ENCODE results near the gene FGF5.
"Not testable (repeated sequence)": the region's sequence is repeated elsewhere in the genome, so short reads cannot be mapped to it uniquely, and the experiment has no call there.

Gene FGF5, protein sequence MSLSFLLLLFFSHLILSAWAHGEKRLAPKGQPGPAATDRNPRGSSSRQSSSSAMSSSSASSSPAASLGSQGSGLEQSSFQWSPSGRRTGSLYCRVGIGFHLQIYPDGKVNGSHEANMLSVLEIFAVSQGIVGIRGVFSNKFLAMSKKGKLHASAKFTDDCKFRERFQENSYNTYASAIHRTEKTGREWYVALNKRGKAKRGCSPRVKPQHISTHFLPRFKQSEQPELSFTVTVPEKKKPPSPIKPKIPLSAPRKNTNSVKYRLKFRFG

DNA sequence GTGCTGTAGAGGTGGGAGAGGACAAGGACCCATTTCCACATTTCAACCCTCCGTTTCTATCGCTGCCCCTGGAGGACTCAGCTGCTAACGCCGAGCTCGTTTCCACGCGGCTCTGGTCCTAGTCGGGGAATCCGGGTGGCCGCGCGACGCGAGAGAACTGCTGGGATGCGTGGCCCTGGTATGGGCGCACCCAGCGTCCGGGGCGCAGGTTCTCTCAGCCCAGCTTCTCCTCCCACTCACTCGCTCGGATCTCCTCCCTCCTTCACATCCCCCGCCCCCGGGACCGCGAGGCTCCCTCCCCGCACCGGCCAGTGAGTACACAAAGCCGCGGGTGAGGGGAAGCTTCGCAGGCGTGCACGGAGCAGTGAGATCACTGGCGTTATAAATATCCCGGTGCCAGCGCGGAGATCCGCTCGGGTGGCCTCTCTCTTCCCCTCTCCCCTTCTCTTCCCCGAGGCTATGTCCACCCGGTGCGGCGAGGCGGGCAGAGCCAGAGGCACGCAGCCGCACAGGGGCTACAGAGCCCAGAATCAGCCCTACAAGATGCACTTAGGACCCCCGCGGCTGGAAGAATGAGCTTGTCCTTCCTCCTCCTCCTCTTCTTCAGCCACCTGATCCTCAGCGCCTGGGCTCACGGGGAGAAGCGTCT lies at the start of gene FGF5:
FGF5 (plus strand) TSS at position 412 of the 649 bp plus-strand sequence; CDS start at position 573, 161 bp downstream.
- DNase-seq (ENCODE audit: low read depth) = peak; percentile 5

DNA sequence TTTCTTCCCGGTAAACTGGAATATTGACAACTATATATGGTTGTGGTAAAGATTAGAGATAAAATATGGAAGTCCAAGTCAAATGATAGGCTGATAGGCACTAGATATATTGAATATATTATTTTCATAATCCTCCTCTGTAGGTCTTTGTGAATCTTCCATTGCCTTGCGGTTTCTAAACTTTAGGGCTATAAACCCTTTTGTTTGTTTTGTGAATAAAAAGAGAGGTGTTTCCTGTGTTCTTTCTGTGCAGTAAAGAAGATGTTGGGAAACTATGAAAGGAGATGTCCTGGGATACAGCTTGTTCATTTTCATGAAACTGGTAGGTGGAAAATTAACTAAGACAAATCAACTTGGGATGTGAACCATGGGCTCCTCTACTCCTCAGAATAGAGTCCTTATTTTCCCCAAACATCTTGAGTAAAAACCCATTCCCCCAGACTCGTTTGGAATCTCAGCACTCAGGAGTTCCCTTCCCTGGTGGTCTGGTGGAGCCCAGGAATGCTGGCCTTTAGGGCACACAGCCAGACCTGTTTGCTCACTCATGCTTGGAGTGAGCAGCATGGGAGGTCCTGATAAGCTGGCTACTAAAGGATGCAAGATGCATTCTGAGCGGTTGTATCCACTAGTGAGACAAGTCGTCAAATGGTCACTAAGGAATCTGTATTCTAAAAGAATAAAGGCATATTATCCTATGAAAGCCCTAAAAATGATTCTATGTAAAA lies 47.0 kb upstream of the FGF5 start:
- DNase-seq (ENCODE audit: low read depth) = no peak

DNA sequence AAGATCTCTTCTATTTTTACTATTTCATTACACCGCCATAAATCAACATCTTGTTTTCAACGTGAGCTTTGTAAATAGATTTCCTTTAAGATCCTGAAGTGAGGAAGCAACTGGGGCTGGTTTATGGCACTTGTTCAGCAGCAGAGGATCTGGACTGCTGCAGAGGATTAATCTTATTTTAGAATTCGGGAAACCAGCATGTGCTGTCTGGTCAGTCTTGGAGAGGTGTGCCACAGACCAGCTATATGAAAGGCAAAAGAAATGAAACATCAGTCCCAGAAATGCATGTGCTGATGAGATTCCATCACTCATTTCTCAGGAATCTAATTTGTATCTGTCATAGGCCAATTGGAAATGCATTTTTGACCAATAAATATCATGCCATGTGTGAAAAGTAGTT lies 45.8 kb upstream of the FGF5 start:
- DNase-seq (ENCODE audit: low read depth) = no peak

DNA sequence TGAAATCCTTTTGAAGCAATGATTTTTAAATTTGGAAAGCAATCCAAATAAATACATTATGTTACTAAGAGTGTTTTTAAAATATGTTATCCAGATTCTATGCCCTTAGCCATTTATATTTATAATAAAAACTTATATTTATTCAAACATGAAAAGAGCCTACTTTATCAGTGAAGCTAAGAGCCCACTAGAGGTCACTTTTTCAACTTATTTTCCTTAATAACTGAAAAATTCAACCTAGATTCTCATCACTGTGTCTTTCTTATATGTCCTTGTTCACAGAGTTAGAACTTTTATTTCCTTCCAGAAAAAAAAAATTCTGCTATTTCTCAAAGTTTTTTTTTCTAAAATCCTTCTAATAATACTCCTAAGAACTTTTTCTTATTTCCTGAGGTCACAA lies 45.3 kb upstream of the FGF5 start:
- DNase-seq (ENCODE audit: low read depth) = no peak

DNA sequence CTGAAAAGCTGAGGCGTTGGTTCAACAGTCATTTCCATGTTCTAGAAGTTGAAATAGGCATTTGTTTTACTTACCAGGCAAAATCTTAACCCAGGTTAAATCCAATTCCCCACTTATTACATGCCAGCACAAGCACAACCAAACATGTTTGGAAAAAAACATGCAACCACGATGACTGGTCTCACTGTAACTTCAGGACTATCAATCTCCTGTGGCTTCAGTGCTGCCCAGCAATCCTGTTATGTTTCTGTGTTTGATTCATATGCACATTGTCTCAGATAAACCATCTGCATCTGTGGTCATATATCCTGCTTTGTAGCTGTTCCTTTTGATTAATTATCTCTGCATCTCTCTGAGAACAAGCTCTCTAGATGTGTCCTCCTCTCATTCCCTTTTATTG lies 40.9 kb upstream of the FGF5 start:
- DNase-seq (ENCODE audit: low read depth) = no peak

DNA sequence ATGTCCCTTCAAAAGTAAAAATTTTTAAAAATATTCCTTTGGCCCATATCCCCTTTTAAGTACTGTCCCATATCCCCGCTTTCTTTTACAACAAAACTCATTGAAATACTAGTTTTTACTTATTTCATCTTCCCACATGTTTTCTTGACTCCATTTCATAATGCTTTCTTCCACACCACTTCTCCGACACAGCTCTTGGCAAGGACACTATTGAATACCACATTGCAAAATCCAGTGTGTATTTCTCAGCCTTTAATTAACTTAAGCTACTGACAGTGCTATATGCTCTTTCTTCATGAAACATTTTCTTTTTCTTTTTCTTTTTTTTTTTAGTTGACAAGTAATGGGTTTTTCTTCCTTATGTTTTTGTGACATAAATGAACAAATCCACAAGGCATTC lies 40.4 kb upstream of the FGF5 start:
- DNase-seq (ENCODE audit: low read depth) = no peak

DNA sequence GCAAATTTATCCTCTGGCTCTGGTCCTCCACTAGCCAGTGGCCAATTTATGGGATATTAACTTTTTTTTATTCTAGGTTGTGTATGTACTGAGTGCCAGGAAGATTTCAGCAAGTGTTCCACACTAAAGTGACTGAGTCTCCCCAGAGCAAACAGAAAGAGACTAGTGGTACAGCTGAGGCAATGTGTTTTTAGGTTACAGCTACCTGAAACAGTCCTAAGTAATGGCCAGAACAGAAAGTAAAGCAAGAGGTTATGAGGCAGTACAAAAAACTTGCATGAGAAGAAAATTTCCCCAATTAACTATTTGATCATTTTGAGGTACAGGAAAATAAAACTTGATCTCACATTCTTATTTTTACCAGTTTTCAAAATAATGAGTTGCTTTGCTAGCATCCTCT lies 38.0 kb upstream of the FGF5 start:
- DNase-seq (ENCODE audit: low read depth) = no peak

DNA sequence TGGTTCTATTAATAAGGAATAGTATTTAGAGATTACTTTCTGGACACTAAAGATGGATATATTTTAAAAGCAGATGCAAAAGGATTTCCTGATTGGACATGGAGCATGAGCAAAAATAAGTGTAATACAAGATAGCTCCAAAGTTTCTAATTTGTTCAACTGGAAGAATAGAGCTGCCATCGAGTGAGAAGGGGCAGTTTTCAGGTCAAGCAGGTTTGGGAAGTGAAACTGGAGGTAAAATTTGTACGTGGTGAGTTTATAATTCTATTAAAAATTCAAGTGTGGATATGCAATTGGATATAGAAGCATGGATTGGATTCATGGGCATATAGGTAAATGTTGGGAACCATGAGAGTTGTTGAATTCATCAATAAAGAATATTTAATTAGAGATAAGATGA lies 37.3 kb upstream of the FGF5 start:
- no peak for DNase-seq (ENCODE audit: low read depth)

DNA sequence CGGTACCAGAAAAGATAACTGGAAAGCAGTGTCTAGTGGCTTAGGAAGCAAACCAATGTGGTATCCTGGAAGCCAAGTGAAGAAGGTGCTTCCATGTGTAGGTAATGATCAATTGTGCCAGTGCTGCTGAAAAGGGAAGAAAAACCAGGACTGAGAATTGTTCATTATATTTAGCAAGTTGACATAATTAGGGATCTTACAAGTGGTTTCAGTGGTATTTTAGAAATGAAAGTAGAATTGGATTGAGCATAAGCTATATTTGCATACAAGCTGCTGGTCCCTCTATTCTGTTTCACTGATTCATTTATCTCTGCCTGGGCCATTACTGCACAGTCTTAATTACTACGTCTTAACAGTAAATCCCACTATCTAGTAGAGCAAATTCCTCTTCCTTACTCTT lies 36.9 kb upstream of the FGF5 start:
- no peak for DNase-seq (ENCODE audit: low read depth)

DNA sequence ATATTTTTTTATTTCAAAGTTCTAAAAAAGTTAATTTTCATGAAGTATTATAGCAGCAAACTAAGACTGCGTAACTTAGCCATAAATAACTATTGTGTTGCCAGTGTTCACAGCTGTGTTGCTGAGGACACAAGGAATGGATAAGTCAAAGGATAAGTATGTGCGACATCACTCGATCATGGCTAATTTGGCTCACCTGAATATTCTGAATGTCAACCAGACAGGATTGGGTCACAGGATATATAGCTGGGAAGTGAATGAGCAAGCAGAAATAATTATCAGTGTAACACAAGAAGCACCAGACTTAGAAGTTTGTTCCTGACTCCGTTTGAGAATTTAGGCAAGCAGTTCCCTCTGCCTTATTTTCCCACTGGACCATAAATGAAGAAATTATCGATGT lies 35.3 kb upstream of the FGF5 start:
- DNase-seq (ENCODE audit: low read depth) = no peak

DNA sequence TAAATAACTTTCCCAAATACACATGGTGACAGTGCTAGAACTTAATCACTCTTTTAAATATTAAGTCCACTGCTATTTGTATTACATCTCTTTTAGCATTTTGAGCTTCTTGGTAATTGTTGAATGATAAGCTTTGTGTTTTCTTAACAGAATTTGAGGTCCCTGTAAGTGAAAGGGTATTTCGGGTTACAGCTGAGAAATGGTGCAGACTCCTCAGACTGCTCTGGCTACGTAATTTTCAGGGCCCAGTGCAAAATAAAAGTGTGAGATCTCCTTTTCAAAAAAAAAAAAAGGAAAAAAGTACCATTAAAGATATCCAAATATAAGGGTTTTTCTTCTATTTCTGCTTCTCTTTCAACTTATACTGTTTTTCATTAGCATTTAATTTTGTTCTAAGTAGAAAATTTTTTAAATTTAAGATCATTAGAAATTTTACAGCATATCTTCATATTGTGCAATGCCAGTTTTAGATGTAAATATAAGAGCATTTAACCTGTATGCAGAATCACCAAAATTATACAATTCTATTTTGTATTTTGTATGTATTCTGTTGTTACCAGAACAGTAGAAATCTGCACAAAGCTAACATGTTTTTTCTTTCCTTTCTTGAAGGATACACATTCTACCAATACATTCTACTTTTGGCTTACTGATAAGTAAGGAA lies 33.6 kb upstream of the FGF5 start:
- no peak for DNase-seq (ENCODE audit: low read depth)

DNA sequence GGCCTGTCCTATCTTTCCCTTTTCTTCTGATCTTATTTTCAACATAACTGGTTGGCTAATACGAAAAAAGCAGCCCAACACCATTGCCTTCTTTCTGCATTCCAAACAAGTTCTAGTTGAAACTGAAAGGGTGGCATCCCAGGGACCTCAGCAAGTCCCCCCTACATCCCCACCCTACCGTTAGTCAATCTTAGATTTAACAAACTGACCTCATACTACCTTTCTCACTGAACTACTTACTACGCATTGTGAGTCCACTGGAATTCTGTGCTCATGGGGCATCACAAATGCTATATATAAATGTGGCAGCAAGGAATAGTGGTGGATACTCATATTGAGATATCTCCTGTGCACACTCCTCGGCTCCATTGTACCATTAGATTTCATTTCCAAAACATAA lies 33.1 kb upstream of the FGF5 start:
- DNase-seq (ENCODE audit: low read depth) = no peak

DNA sequence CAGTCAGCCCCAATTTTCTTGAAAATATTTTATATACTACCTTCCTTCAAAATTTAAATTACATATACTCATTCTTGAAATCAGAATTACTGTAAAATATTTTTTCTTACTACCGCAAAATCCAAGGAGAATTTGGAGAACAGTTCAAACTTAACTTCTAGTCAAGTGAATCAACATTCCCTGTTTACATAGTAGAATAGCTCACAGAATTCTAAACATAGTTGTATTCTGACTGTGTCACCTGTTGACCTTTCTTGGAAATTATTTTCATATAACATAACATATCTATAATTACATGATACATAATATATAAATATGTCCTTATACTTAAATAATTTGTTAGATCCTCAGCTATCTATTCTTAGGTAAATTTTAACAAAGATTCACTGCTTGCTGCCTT lies 31.0 kb upstream of the FGF5 start:
- DNase-seq (ENCODE audit: low read depth) = no peak

DNA sequence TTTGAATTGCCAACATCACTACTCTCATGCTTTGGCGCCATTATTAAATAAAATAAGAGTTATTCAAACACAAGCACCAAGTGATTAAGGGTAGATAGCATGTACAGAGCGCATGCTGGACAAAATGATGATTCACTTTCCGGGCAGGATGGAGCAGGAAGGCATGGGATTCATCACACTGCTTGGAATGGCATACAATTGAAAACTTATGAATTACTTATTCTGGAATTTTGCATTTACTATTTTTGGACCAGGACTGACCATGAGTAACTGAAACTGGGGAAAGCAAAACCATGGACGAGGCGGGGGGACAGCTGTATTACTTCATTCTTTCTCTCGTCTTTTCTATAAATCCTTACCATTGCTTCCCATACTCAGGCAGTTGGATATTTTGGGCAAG lies 28.5 kb upstream of the FGF5 start:
- DNase-seq (ENCODE audit: low read depth) = no peak

DNA sequence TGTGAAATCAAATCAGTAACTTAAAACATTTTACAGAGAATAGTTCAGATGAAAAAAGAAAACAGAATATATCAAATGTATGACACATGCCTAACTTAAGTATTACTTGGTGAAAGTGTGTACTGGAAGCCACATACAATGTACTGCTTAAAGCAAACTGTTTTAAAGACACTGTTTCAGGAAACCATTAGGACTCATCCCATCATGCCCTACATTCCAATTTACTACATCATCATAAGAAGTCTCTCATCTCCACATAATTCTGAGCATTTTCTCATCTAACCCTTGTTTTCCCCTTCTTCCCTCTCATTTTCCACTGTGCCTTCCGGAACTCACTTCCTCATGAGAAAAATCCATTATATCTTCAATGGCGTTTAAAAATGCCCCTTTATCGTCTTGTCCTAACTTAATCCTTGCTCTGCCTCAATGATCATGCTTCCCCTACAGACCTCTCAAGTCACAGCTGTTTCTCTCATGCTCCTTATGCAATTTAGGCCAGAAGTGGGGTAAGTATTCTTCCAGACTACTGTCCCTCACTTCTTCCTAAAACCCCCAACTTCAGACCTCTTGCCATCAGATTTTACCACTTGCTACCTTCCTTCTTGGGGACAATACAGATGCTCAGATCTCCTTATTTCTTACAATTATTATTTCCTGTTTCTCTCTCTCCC lies 26.8 kb upstream of the FGF5 start:
- DNase-seq (ENCODE audit: low read depth) = no peak

DNA sequence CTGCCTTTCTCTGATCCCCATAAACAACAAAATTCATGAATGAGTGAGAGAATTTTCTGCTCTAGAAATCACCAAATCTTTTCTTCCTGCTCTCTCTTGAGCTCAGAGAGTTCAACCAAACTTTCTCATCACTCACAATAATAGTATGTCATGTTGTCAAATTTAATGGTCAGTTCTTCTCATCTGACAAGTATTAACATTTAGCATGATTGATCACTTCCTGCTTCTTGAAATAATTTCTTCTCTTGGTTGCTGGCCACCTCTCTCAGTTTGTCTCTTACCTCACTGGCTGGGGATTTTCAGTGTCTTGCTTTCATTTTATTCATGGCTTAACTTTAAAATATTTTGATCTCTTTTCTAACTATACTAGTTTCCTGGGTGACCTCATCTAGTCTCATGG lies 25.5 kb upstream of the FGF5 start:
- DNase-seq (ENCODE audit: low read depth) = no peak

DNA sequence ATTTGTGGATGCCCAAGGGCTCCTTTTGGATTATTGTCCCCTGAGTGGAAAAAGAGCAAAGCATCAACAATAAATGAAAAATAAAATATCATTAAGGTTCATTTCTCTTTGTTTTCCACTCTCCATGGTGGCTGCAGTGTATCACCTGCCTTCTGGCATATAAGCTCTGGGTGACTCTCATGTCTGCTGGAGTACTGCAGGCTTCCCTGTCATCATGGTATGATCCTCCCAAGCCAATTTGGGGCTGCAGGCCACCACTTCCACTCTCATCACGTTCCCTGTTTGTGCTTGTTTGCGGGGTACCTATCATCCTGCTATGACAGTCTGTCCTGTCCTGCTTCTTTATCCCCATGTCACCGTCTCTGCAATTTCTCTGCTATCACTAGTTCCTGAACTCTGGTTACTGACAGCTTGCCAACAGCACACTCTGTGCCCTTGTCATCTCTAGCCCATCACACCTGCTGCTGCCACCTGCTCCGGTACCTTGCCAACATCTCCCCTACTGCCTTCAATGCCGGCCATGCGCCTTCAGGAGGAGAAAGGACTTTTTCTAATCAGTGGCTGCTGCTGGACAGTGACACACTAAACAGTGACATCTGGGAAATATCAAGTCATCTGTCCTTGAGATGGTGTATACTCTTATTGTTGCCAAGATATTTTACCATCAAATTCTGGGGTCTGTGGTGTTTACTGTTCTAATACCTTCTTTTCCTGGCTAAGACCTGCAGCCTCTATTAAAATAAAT lies 23.0 kb upstream of the FGF5 start:
- DNase-seq (ENCODE audit: low read depth) = no peak

DNA sequence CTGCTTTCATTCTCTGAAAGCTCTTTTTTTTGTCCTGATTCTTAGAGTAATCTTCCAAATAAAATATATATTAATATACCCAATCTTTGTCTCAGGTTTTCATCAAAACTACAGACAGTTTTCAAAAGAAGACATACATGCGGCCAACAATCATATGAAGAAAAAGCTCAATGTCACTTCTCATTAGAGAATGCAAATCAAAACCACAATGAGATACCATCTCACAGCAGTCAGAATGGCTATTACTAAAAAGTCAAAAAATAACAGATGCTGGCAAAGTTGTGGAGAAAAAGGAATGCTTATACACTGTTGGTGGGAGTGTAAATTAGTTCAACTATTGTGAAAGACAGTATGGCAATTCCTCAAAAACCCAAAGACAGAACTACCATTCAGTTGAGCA lies 19.0 kb upstream of the FGF5 start:
- DNase-seq (ENCODE audit: low read depth) = not testable (repeated sequence)

DNA sequence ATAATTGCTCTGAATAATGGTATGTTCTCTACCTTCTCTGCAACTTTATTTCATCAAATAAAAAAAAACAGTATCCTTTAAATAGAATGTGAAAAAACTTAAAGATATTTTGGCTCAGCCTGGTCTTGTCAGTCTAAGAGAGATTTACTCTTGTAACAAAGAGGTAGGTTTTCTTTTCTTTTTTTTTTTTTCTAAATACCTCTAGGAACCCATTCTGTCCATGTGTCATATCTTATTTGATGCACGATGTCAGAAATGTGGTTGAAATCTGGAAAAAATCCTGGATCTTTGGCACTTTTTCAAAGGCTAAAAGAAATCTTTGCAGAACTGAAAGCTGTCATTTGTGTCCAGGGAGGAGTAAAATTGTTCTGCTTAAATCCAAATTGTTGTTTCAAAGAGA lies 17.3 kb upstream of the FGF5 start:
- no peak for DNase-seq (ENCODE audit: low read depth)

DNA sequence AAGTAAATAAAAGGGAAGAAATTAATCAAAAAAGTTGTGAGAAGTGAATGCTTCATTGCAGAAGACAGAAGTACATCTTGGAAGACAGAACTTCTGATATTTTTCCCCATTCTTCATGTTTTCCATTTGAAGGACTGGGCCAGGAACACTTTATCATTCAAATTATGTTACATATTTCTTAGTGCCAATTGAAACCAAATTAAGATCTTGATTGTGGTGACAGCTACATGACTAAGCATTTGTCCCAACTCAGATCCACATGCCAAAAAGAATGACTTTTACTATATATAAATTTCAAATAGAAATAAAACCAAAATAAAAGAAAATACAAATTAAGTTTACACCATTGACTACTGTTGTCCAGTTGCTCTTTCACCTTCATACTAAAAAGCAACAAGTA lies 14.0 kb upstream of the FGF5 start:
- DNase-seq (ENCODE audit: low read depth) = no peak

DNA sequence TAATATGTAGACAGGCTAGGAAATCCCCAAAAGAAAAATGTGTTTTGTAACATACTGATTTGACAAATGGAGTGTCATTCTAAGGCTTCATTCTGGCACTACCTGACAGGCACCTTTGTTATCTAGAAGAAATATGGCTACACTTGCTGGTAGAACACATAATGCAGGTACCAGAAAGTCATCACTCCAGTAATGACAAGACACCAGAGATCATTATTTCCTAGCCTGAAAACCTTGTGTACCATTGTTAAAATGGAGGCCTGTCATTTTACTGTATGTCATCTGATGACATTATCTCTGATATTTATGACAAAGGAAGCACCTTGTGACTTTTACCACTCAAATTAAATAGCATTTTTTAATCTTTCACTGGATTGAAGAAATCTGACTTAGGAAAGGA lies 13.5 kb upstream of the FGF5 start:
- no peak for DNase-seq (ENCODE audit: low read depth)

DNA sequence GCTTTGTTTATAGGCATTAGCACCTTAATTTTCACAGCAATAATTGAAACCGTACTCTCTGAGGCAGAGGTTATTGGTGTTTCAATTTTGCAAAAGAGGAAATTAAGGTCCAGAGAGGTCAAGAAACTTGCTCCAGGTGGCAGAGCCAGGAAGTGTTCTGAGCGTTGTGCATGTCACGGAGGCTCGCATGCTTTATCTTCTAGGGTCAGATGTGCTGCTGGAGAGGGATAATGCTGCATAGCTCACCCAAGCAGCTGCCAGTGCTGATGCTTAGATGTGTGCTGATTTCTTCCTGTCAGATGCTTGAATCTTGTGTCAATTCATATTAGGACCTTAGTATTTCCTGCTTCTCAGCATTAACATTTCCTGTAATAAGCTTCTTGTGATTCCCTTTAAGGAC lies 13.0 kb upstream of the FGF5 start:
- no peak for DNase-seq (ENCODE audit: low read depth)

Data from stimulated activated CD8-positive, alpha-beta memory T cell treated with anti-CD3 and anti-CD28 coated beads, Interleukin-4, amount 100 ng/mL, for 24 hours (primary cell).